Neural cell (in vitro differentiated cells): ENCODE measurements around the gene KCNMB2. TPM values are rescaled to one million over a fixed set of nuclear protein-coding genes. Genes with fewer than 3 reads are reported as not detected.

Source experiments
- H2AFZ ChIP-seq: fragments of 200-600, 300-800 bp; sonication (generic), shearing (Covaris generic); 2 replicates; pipeline ENCODE4 v1.6.0; 2014; ENCODE audit warnings: low read depth, mild to moderate bottlenecking, antibody characterized with exemption, low read length, moderate library complexity
- H3F3A ChIP-seq: fragments of 200-600 bp; shearing (Covaris generic); 2 replicates; pipeline ENCODE4 v1.6.1; 2016; ENCODE audit warnings: mild to moderate bottlenecking, moderate library complexity, mixed read lengths, antibody characterized with exemption, low read length; ENCODE audit not compliant: insufficient read depth, poor library complexity, severe bottlenecking
- H3K27ac ChIP-seq: fragments of 200-600, 300-800 bp; sonication (generic), shearing (Covaris generic); 2 replicates; pipeline ENCODE4 v1.5.1; 2014; ENCODE audit warnings: mild to moderate bottlenecking, low read length, moderate library complexity
- H3K27me3 ChIP-seq: fragments of 300-800, 200-600 bp; sonication (generic), shearing (Covaris generic); 2 replicates; pipeline ENCODE4 v1.6.0; 2014; ENCODE audit warnings: mild to moderate bottlenecking, low read depth, low read length, moderate library complexity; ENCODE audit not compliant: insufficient read depth
- H3K36me3 ChIP-seq: fragments of 300-800, 200-600 bp; sonication (generic), shearing (Covaris generic); 2 replicates; pipeline ENCODE4 v1.5.1; 2014; ENCODE audit warnings: mild to moderate bottlenecking, antibody characterized with exemption, low read length, moderate library complexity; ENCODE audit not compliant: insufficient read depth
- H3K4me2 ChIP-seq: fragments of 300-800, 200-600 bp; sonication (generic), shearing (Covaris generic); 2 replicates; pipeline ENCODE4 v1.6.0; 2014; ENCODE audit warnings: mild to moderate bottlenecking, low read length
- H3K4me3 ChIP-seq: fragments of 300-800, 200-600 bp; sonication (generic), shearing (Covaris generic); 2 replicates; pipeline ENCODE4 v1.5.1; 2014; ENCODE audit warnings: mild to moderate bottlenecking, low read length, moderate library complexity
- H3K79me2 ChIP-seq: fragments of 200-600 bp; shearing (Covaris generic); replicated peaks from 2 replicates; pipeline ENCODE4 v1.6.0; 2014; ENCODE audit warnings: mild to moderate bottlenecking, low read length, moderate library complexity; ENCODE audit not compliant: insufficient read depth
- H3K9ac ChIP-seq: fragments of 300-800, 200-600 bp; sonication (generic), shearing (Covaris generic); 2 replicates; pipeline ENCODE4 v1.6.1; 2016; ENCODE audit warnings: mild to moderate bottlenecking, low read length, mixed read lengths
- H3K9me2 ChIP-seq: fragments of 200-600 bp; shearing (Covaris generic); 2 replicates; pipeline ENCODE4 v1.6.1; 2016; ENCODE audit warnings: mild to moderate bottlenecking, low read length, mixed read lengths; ENCODE audit not compliant: insufficient read depth
- H3K9me3 ChIP-seq: fragments of 200-600, 300-800 bp; sonication (generic), shearing (Covaris generic); 2 replicates; pipeline ENCODE4 v1.6.1; 2016; ENCODE audit warnings: mild to moderate bottlenecking, mixed run types, low read length, moderate library complexity, mixed read lengths
- H4K20me1 ChIP-seq: fragments of 200-600 bp; shearing (Covaris generic); 2 replicates; pipeline ENCODE4 v1.6.1; 2016; ENCODE audit warnings: mild to moderate bottlenecking, mixed run types; ENCODE audit not compliant: insufficient read depth
- CTCF ChIP-seq: fragments of 450-650 bp; IDR thresholded peaks from 2 replicates; pipeline ENCODE4 v1.5.1; 2014; ENCODE audit warnings: antibody characterized with exemption, mild to moderate bottlenecking, moderate library complexity; ENCODE audit not compliant: poor library complexity, severe bottlenecking
- EP300 ChIP-seq: fragments of 450-650 bp; conservative IDR thresholded peaks from 2 replicates; pipeline ENCODE4 v1.6.1; 2014; ENCODE audit warnings: antibody characterized with exemption, mild to moderate bottlenecking, moderate library complexity; ENCODE audit not compliant: poor library complexity, severe bottlenecking
- EZH2 ChIP-seq: fragments of 200-600, 300-800 bp; shearing (Covaris generic), sonication (generic); IDR thresholded peaks from 2 replicates; pipeline ENCODE4 v1.6.1; 2014; ENCODE audit warnings: antibody characterized with exemption, low read length, borderline replicate concordance, mild to moderate bottlenecking; ENCODE audit not compliant: insufficient read depth, poor library complexity, severe bottlenecking
- MXI1 ChIP-seq: fragments of 450-650 bp; conservative IDR thresholded peaks from 2 replicates; pipeline ENCODE4 v1.6.1; 2014; ENCODE audit warnings: antibody characterized with exemption, mild to moderate bottlenecking; ENCODE audit not compliant: poor library complexity, severe bottlenecking
- POLR2AphosphoS5 ChIP-seq: IDR thresholded peaks from 2 replicates; pipeline ENCODE4 v1.6.1; 2012
- RAD21 ChIP-seq: fragments of 450-650 bp; conservative IDR thresholded peaks from 2 replicates; pipeline ENCODE4 v1.6.1; 2014; ENCODE audit warnings: antibody characterized with exemption, mild to moderate bottlenecking, moderate library complexity
- REST ChIP-seq: IDR thresholded peaks from 2 replicates; pipeline ENCODE4 v1.6.1; 2012; ENCODE audit warnings: borderline replicate concordance
- SMC3 ChIP-seq: fragments of 450-650 bp; conservative IDR thresholded peaks from 2 replicates; pipeline ENCODE4 v1.6.1; 2014; ENCODE audit warnings: antibody characterized with exemption, mild to moderate bottlenecking, moderate library complexity; ENCODE audit not compliant: poor library complexity
- TAF1 ChIP-seq: IDR thresholded peaks from 2 replicates; pipeline ENCODE4 v1.6.1; 2012; ENCODE audit warnings: low read depth
- polyA plus RNA-seq: library from polyadenylated mRNA; depleted of rRNA; stranded (reverse); fragments of >200 nt; gene quantifications from 2 replicates; pipeline ENCODE4 v1.2.3, GENCODE V29; 2014

Gene KCNMB2
- polyA plus RNA-seq, 1 donor from 2014 or later: 0.93 TPM

GRCh38 chr3:178597371-178597770 lies 61.1 kb downstream of the KCNMB2 start:
- H3K9me3 ChIP-seq: no peaks in the 10 kb centered on the region
- H3K27ac ChIP-seq: no peak overlapping the region

GRCh38 chr3:178602856-178603255 lies 66.6 kb downstream of the KCNMB2 start:
- no peaks in the 10 kb centered on the region for H3K9me2 ChIP-seq
- H3K9me3 ChIP-seq: no peaks in the 10 kb centered on the region
- H4K20me1 ChIP-seq: no peaks in the 10 kb centered on the region
- H3K4me3 ChIP-seq: no peak overlapping the region
- no peak overlapping the region for H3K4me2 ChIP-seq
- H3K36me3 ChIP-seq: no peaks in the 10 kb centered on the region
- no peaks in the 10 kb centered on the region for H3K79me2 ChIP-seq
- H3K27me3 ChIP-seq: no peaks in the 10 kb centered on the region
- no peak overlapping the region for H3K9ac ChIP-seq
- no peaks in the 10 kb centered on the region for H3F3A ChIP-seq
- TF ChIP-seq POLR2AphosphoS5 (no peak), MXI1 (no peak), SMC3 (no peak), TAF1 (no peak), RAD21 (no peak), CTCF (no peak), EZH2 (no peak), REST (no peak), EP300 (no peak)
- H3K27ac ChIP-seq: no peak overlapping the region
- no peak overlapping the region for H2AFZ ChIP-seq

More at GRCh38 chr3:178597371-178597770, 61.1 kb downstream of the KCNMB2 start:
- H3K36me3 ChIP-seq: no peaks in the 10 kb centered on the region
- no peak overlapping the region for H3K4me3 ChIP-seq
- no peaks in the 10 kb centered on the region for H3F3A ChIP-seq
- H3K27me3 ChIP-seq: no peaks in the 10 kb centered on the region
- H3K9me2 ChIP-seq: no peaks in the 10 kb centered on the region
- no peak overlapping the region for H3K4me2 ChIP-seq
- no peaks in the 10 kb centered on the region for H3K79me2 ChIP-seq
- H2AFZ ChIP-seq: no peak overlapping the region
- H3K9ac ChIP-seq: no peak overlapping the region
- H4K20me1 ChIP-seq: no peaks in the 10 kb centered on the region
- no peak for TF ChIP-seq RAD21
- TF ChIP-seq TAF1: no peak
- no peak for TF ChIP-seq MXI1
- no peak for TF ChIP-seq EZH2
- no peak for TF ChIP-seq REST
- no peak for TF ChIP-seq SMC3
- TF ChIP-seq EP300: no peak
